ENCODE data around the gene SLC44A3. TPM values are rescaled to one million over a fixed set of nuclear protein-coding genes. Genes with fewer than 3 reads are reported as not detected.

The SLC44A3 gene
- polyA plus RNA-seq, 3 donors = not detected

GRCh38 chr1:94803517-94804441 lies 16.4 kb upstream of the SLC44A3 start:
- peaks cover 30 to 32% of the 10 kb centered on the region in 2 donors for H3K4me1 ChIP-seq (ENCODE audit: control insufficient read depth in 1 of 2, insufficient read depth in 2 of 2, low read length in 2 of 2)
- Mint-ChIP-seq H3K27me3 (ENCODE audit: low read depth in 3 of 3) (peaks cover 0 to 8% (median 4%) of the 10 kb centered on the region in 3 donors), H3K36me3 (no peaks in the 10 kb centered on the region), H3K9me3 (no peaks in the 10 kb centered on the region), H3K27ac (peak overlapping the region in 1 of 7 donors; percentile 83), H3K4me3 (no peak overlapping the region), H3K4me1 (peaks cover 30% of the 10 kb centered on the region)
- H3K27me3 ChIP-seq (ENCODE audit: control insufficient read depth in 2 of 2, insufficient read depth in 2 of 2, low read length in 2 of 2) = no peaks in the 10 kb centered on the region
- H3K9ac ChIP-seq (ENCODE audit: insufficient read depth, low read length, poor library complexity, severe bottlenecking) = no peak overlapping the region
- TF ChIP-seq, protein P1, sequence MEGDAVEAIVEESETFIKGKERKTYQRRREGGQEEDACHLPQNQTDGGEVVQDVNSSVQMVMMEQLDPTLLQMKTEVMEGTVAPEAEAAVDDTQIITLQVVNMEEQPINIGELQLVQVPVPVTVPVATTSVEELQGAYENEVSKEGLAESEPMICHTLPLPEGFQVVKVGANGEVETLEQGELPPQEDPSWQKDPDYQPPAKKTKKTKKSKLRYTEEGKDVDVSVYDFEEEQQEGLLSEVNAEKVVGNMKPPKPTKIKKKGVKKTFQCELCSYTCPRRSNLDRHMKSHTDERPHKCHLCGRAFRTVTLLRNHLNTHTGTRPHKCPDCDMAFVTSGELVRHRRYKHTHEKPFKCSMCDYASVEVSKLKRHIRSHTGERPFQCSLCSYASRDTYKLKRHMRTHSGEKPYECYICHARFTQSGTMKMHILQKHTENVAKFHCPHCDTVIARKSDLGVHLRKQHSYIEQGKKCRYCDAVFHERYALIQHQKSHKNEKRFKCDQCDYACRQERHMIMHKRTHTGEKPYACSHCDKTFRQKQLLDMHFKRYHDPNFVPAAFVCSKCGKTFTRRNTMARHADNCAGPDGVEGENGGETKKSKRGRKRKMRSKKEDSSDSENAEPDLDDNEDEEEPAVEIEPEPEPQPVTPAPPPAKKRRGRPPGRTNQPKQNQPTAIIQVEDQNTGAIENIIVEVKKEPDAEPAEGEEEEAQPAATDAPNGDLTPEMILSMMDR (IDR thresholded peaks at IDR 0.05) = no peak
- no peaks in the 10 kb centered on the region for H4K20me1 ChIP-seq (ENCODE audit: insufficient read depth, low read length)
- no peaks in the 10 kb centered on the region for H3K79me2 ChIP-seq (ENCODE audit: insufficient read depth, low read length)
- WGBS (ENCODE audit: insufficient coverage) = 100% methylated on average over 2 of the region's 8 CpGs
- H3K4me3 ChIP-seq (replicated peaks in 1 of 3; ENCODE audit: low read depth in 2 of 3, low read length in 3 of 3) = no peak overlapping the region
- no peak overlapping the region for H3K27ac ChIP-seq (ENCODE audit: low read depth in 1 of 2, low read length in 2 of 2)
- intact Hi-C loops (cut with micrococcal nuclease) = loop anchor here (2.0 to 10.0 kb wide), 2 partner anchors 279 to 323 kb away; no protein-coding TSS in a partner anchor
- no peaks in the 10 kb centered on the region for H3K9me3 ChIP-seq (replicated peaks in 1 of 2; ENCODE audit: control insufficient read depth in 1 of 2, insufficient read depth in 1 of 2, low read length in 2 of 2)
- DNase-seq = no peak
- H3K36me3 ChIP-seq (replicated peaks in 1 of 2; ENCODE audit: control insufficient read depth in 1 of 2, insufficient read depth in 2 of 2, low read length in 2 of 2) = no peaks in the 10 kb centered on the region
- H3K4me2 ChIP-seq (replicated peaks; ENCODE audit: extremely low read depth, low read length, poor library complexity, severe bottlenecking) = no peak overlapping the region
- H2AFZ ChIP-seq (ENCODE audit: insufficient read depth, low read depth, low read length, poor library complexity, severe bottlenecking) = no peak overlapping the region

DNA sequence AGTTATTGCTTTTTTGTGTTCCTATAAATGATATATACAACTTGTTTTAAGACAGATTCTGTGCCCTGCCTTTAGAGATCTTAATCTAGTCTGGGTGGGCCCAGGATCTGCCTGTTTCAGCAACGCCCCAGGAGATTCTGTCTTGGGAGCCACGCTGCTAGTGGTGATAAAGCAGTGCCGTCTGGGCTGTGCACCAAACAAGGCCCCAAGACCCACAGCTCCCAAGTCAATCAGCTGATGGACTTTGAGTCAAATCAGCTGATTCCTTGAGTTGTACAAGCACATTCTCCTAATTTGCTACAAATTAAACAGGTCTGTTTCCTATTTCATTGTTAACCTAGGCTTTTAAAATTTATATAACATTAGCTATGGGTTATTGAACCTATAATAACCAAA lies 15.7 kb upstream of the SLC44A3 start:
- Histone ChIP-seq H3K4me2 (replicated peaks; ENCODE audit: extremely low read depth, low read length, poor library complexity, severe bottlenecking) (no peak overlapping the region), H3K4me1 (ENCODE audit: control insufficient read depth in 1 of 2, insufficient read depth in 2 of 2, low read length in 2 of 2) (peaks cover 24 to 26% of the 10 kb centered on the region in 2 donors), H3K9ac (ENCODE audit: insufficient read depth, low read length, poor library complexity, severe bottlenecking) (no peak overlapping the region), H2AFZ (ENCODE audit: insufficient read depth, low read depth, low read length, poor library complexity, severe bottlenecking) (no peak overlapping the region), H3K27me3 (ENCODE audit: control insufficient read depth in 2 of 2, insufficient read depth in 2 of 2, low read length in 2 of 2) (no peaks in the 10 kb centered on the region), H3K36me3 (replicated peaks in 1 of 2; ENCODE audit: control insufficient read depth in 1 of 2, insufficient read depth in 2 of 2, low read length in 2 of 2) (no peaks in the 10 kb centered on the region), H3K9me3 (replicated peaks in 1 of 2; ENCODE audit: control insufficient read depth in 1 of 2, insufficient read depth in 1 of 2, low read length in 2 of 2) (no peaks in the 10 kb centered on the region), H3K79me2 (ENCODE audit: insufficient read depth, low read length) (no peaks in the 10 kb centered on the region), H3K27ac (ENCODE audit: low read depth in 1 of 2, low read length in 2 of 2) (no peak overlapping the region), H3K4me3 (replicated peaks in 1 of 3; ENCODE audit: low read depth in 2 of 3, low read length in 3 of 3) (no peak overlapping the region), H4K20me1 (ENCODE audit: insufficient read depth, low read length) (no peaks in the 10 kb centered on the region)
- no peak for DNase-seq
- TF ChIP-seq, protein P1 (IDR thresholded peaks at IDR 0.05) = no peak
- no peaks in the 10 kb centered on the region for H3K9me3 Mint-ChIP-seq
- no peak overlapping the region for H3K27ac Mint-ChIP-seq
- no peak overlapping the region for H3K4me3 Mint-ChIP-seq
- H3K36me3 Mint-ChIP-seq = no peaks in the 10 kb centered on the region
- WGBS (ENCODE audit: insufficient coverage) = 95% methylated on average over 3 of the region's 3 CpGs
- intact Hi-C loops (cut with micrococcal nuclease) = loop anchor here in 1 of 2 donors (10.0 kb wide), 1 partner anchor 280 kb away; no protein-coding TSS in a partner anchor
- peaks cover 0 to 8% (median 4%) of the 10 kb centered on the region in 3 donors for H3K27me3 Mint-ChIP-seq (ENCODE audit: low read depth in 3 of 3)
- H3K4me1 Mint-ChIP-seq = peaks cover 25% of the 10 kb centered on the region
